Measurements from ENCODE around the gene CDH13. TPM values are rescaled to one million over a fixed set of nuclear protein-coding genes. Genes with fewer than 3 reads are reported as not detected.
A peak's percentile ranks its signal among the peaks of the same experiment; 100 is the strongest.

CDH13 gene
- total and polyA plus RNA-seq, 2 donors (not counting 3 experiments of a cell fraction or from before 2014, with no cell fraction given), result 96.6 to 124 TPM

- peak overlapping the region; percentile 63 for H3K4me2 ChIP-seq (ENCODE audit: insufficient read depth, low read length)
- no peaks in the 10 kb centered on the region for H3K79me2 ChIP-seq (ENCODE audit: control insufficient read depth, insufficient read depth, low read length)
- H3K9me1 ChIP-seq (replicated peaks; ENCODE audit: control insufficient read depth, extremely low read depth, insufficient read depth, low read length), result no peaks in the 10 kb centered on the region
- H4K20me1 ChIP-seq (replicated peaks; ENCODE audit: control insufficient read depth, extremely low read depth, insufficient read depth, low read length), result no peaks in the 10 kb centered on the region
- H3K4me3 ChIP-seq (replicated peaks in 1 of 3; ENCODE audit: insufficient read depth in 1 of 3, low read depth in 1 of 3, low read length in 3 of 3), result no peak overlapping the region
- H3K27ac ChIP-seq (ENCODE audit: insufficient read depth, low read depth, low read length), result peak overlapping the region; percentile 47
- dilution Hi-C loops (cut with MboI; ENCODE audit: extremely low pct_ligation_motif_present, low sequenced_read_pairs), result no loop called here
- no peak for TF ChIP-seq MAX (IDR thresholded peaks at IDR 0.05; ENCODE audit: insufficient read depth, insufficient read length)
- TF ChIP-seq CTCF (IDR thresholded peaks at IDR 0.05; ENCODE audit: extremely low read depth in 1 of 2, insufficient read depth in 1 of 2, low read depth in 1 of 2, low read length in 2 of 2), result no peak
- peak; percentile 18 for TF ChIP-seq POLR2AphosphoS5 (IDR thresholded peaks at IDR 0.05; ENCODE audit: insufficient read depth, low read depth, low read length)
- peak; percentile 75 for TF ChIP-seq GATA2 (IDR thresholded peaks at IDR 0.05; ENCODE audit: insufficient read depth, insufficient read length, low read depth, low read length)
- peak; percentile 86 for TF ChIP-seq FOS (IDR thresholded peaks at IDR 0.05; ENCODE audit: borderline replicate concordance, insufficient read depth, low read length)
- TF ChIP-seq JUN (IDR thresholded peaks at IDR 0.05; ENCODE audit: borderline replicate concordance, insufficient read depth, insufficient read length, low read depth), result peak; percentile 94
- H3K9ac ChIP-seq (replicated peaks; ENCODE audit: extremely low read depth, insufficient read depth, low read length), result peak overlapping the region; percentile 42
- BruUV-seq (replicated peaks), result no TSS peak
- H3K27me3 ChIP-seq (ENCODE audit: control insufficient read depth in 2 of 2, insufficient read depth in 2 of 2, low read length in 2 of 2), result no peaks in the 10 kb centered on the region
- ChIA-PET POLR2A (no interaction called here), CTCF (interaction anchor here (0.8 to 1.7 kb wide), 6 partner anchors 13 to 223 kb away, joined by 3 to 4 read pairs (median 3); no protein-coding TSS in a partner anchor)
- H3K36me3 ChIP-seq (ENCODE audit: control insufficient read depth in 2 of 2, extremely low read depth in 1 of 2, insufficient read depth in 2 of 2, low read length in 2 of 2), result no peaks in the 10 kb centered on the region
- FAIRE-seq (peak; percentile 81), DNase-seq (ENCODE audit: low read depth, low spot score) (peak; percentile 91)
- H3K9me3 ChIP-seq (replicated peaks; ENCODE audit: control insufficient read depth, insufficient read depth, low read length), result no peaks in the 10 kb centered on the region
- intact Hi-C loops (cut with micrococcal nuclease), result loop anchor here (1.0 kb wide), 1 partner anchor 8 kb away; no protein-coding TSS in a partner anchor
- no peak overlapping the region for H2AFZ ChIP-seq (ENCODE audit: low read depth, low read length)
- peaks cover 37% of the 10 kb centered on the region for H3K4me1 ChIP-seq (ENCODE audit: control insufficient read depth, extremely low read depth, insufficient read depth, low read length)
Measured at GRCh38 chr16:83336603-83337002, 709.8 kb downstream of the CDH13 start.

Measured in endothelial cell of umbilical vein (primary cell).